HuH-7.5 (cell line): ENCODE measurements around the gene DECR2.

Experiments
- DNase-seq: peaks from one replicate; pipeline ENCODE4 v3.0.0; 2011; ENCODE audit warnings: low spot score

DECR2 gene

GRCh38 chr16:444027-444426, 42.3 kb downstream of the DECR2 start:
- no peak for DNase-seq

GRCh38 chr16:445566-445965, 43.9 kb downstream of the DECR2 start:
- DNase-seq: no peak

DNA sequence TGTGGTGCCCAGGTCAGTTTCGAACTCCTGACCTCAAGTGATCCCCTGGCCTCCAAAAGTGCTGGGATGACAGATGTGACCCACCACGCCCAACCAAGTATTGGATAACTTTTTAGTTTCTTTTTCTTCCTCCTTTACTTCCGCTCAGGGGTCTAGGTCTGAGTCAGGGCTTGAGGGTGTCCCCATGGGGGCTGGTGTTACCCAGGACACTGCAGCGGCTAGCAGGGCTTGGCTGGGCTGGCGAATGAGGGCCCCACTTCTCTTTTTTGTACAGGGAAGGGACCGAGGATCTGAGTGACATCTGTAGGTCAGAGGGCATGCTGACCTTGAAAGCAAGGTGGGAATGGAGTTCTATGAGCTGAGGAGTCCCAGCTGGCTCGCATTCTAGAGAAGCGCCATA, 48.7 kb downstream of the DECR2 start:
- no peak for DNase-seq

- no peak for DNase-seq
Measured at GRCh38 chr16:450785-451512, 49.3 kb downstream of the DECR2 start.

DNA sequence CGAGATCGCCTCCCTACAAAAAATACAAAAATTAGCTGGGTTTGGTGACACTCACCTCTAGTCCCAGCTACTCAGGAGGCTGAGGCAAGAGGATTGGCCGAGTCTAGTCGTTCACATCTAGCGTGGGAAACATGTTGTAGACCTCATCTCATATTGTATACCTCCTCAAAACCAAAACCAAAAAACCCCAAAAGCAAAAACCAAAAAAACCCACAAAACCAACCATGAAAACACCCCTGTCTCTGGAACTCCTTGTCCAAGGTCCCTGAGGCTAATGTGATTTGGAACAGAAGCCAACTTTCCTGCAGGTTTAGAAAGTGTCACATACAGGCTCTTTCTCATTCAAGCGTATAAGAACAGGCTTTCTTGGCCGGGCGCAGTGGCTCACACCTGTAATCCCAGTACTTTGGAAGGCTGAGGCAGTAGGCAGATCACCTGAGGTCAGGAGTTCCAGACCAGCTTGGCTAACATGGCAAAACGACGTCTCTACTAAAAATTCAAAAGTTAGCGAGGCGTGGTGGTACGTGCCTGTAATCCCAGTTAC, 52.8 kb downstream of the DECR2 start:
- DNase-seq: no peak

DNA sequence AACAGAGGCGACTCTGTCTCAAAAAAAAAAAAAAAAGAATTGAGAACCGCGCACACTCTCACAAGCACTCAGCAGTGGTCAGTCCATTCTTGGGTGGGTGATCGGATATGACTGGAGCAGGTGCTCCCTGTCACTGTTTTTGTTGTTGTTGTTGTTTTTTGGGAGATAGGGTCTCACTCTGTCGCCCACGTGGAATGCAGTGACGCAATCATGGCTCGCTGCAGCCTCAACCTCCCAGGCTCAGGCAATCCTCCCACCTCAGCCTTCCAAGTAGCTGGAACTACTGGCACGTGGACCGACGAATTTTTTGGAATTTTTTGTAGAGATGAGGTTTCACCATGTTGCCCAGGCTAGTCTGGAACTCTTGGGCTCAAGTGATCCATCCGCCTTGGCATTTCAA, 53.8 kb downstream of the DECR2 start:
- DNase-seq: no peak

- no peak for DNase-seq
Measured at GRCh38 chr16:456891-457483, 55.3 kb downstream of the DECR2 start.

GRCh38 chr16:457732-458400, 56.2 kb downstream of the DECR2 start:
- no peak for DNase-seq

- DNase-seq: no peak
Measured at GRCh38 chr16:459761-460160, 58.1 kb downstream of the DECR2 start.

DNA sequence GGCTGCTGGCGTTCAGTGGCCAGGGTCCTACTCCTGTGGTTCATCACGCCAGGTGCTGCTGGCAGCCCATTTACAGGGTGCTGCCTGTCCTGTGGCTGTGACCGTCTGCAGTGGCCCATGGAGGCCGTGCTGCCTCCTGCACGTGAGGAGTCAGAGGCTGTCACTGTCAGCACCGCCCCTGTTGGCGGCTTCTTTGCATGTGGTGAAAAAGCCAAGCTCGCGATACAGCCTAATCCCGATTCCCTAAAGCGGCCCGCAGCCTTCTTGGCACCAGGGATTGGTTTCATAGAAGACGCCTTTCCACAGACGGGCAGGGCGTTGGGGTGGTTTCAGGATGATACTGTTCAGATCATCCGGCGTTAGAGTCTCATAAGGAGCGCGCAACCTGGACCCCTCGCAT, 59.1 kb downstream of the DECR2 start:
- DNase-seq: no peak
